Gastroesophageal sphincter (tissue), 4 donors: ENCODE data around the gene TRMT2A. TPM values are rescaled to one million over a fixed set of nuclear protein-coding genes. Genes with fewer than 3 reads are reported as not detected.
A peak's percentile ranks its signal among the peaks of the same experiment; 100 is the strongest.
"Not testable (repeated sequence)": the region's sequence is repeated elsewhere in the genome, so short reads cannot be mapped to it uniquely, and the experiment has no call there.

Experiments used
- ATAC-seq: fragments of 150-250 bp; one replicate; pipeline ENCODE4 v1.9.1; 2016; ENCODE audit warnings: mild to moderate bottlenecking, moderate library complexity
- H3K27ac ChIP-seq, 4 donors: fragments of 200-600 bp; sonication (generic) in 3 of 4; 1 replicate in 3 of 4; 2 replicates in 1 of 4; pipeline ENCODE4 v1.5.1; 2016 to 2019
- H3K27me3 ChIP-seq: fragments of 200-600 bp; sonication (generic); one replicate; pipeline ENCODE4 v1.5.1; 2019
- H3K36me3 ChIP-seq, 2 donors: fragments of 200-600 bp; sonication (generic); one replicate each; pipeline ENCODE4 v1.5.1; 2019; ENCODE audit warnings: control low read depth in 1 of 2
- H3K4me1 ChIP-seq, 3 donors: fragments of 200-600 bp; sonication (generic); 1 replicate in 2 of 3; 2 replicates in 1 of 3; pipeline ENCODE4 v1.5.1; 2016 to 2019; ENCODE audit warnings: control low read depth in 2 of 3
- H3K4me3 ChIP-seq, 2 donors: fragments of 200-600 bp; sonication (generic); one replicate each; pipeline ENCODE4 v1.5.1; 2019; ENCODE audit warnings: mild to moderate bottlenecking in 1 of 2, moderate library complexity in 1 of 2
- H3K9me3 ChIP-seq, 3 donors: fragments of 200-600 bp; sonication (generic); one replicate each; pipeline ENCODE4 v1.5.1; 2017 to 2019; ENCODE audit warnings: control low read depth in 2 of 3
- CTCF ChIP-seq, 4 experiments: fragments of 200-600 bp in 2 of 4; fragments of 450-650 bp in 2 of 4; sonication (generic) in 1 of 4; IDR thresholded peaks; one replicate each; pipeline ENCODE4 v1.5.1; 2017 to 2019; ENCODE audit warnings: antibody characterized with exemption in 4 of 4, mild to moderate bottlenecking in 2 of 4, moderate library complexity in 2 of 4
- EP300 ChIP-seq: sonication (generic); formaldehyde crosslinking; IDR thresholded peaks from one replicate; pipeline ENCODE4 v1.6.1; 2017; ENCODE audit warnings: antibody characterized with exemption, mild to moderate bottlenecking
- POLR2A ChIP-seq, 2 donors: fragments of 450-650 bp; IDR thresholded peaks; one replicate each; pipeline ENCODE4 v1.6.1; 2017; ENCODE audit warnings: antibody characterized with exemption in 2 of 2, mild to moderate bottlenecking in 2 of 2, moderate library complexity in 1 of 2
- POLR2AphosphoS5 ChIP-seq: sonication (generic); formaldehyde crosslinking; IDR thresholded peaks from one replicate; pipeline ENCODE4 v1.6.1; 2017; ENCODE audit warnings: antibody characterized with exemption
- WGBS, 2 donors: methylation state at CpG; one replicate each; pipeline ENCODE4 v1.1.5; 2018; ENCODE audit warnings: low coverage in 1 of 2; 5-methylcytosine and 5-hydroxymethylcytosine counted together
- total RNA-seq, 4 donors: library from RNA; depleted of rRNA; stranded (reverse); fragments of >200 nt; gene quantifications; one replicate each; pipeline ENCODE4 v1.1.0, GENCODE V29; 2016

The TRMT2A gene
- total RNA-seq, 4 donors from 2014 or later, result 24.1 to 57.0 (median 36.3) TPM

GRCh38 chr22:20160041-20160440 is 43.0 kb upstream of the TRMT2A start:
- ATAC-seq, result no peak
- Histone ChIP-seq H3K4me3 (no peak overlapping the region), H3K4me1 (peaks cover 0 to 7% (median 0%) of the 10 kb centered on the region in 3 donors), H3K27ac (no peak overlapping the region), H3K27me3 (peaks cover 29% of the 10 kb centered on the region), H3K36me3 (no peaks in the 10 kb centered on the region), H3K9me3 (no peaks in the 10 kb centered on the region)
- TF ChIP-seq CTCF (IDR thresholded peaks at IDR 0.05), result no peak
- TF ChIP-seq EP300, result no peak
- TF ChIP-seq POLR2A (IDR thresholded peaks at IDR 0.05), result no peak
- TF ChIP-seq POLR2AphosphoS5, result no peak
- 83% methylated on average over 10 of the region's 10 CpGs; no CpG with 5 or more reads in 1 of the 2 donors for WGBS, 2 donors

- not testable (repeated sequence) for H3K4me3 ChIP-seq, H3K36me3 ChIP-seq, ATAC-seq, H3K4me1 ChIP-seq, H3K9me3 ChIP-seq, H3K27ac ChIP-seq
- WGBS, 2 donors, result no CpG with 5 or more reads among the region's 14 CpGs
- H3K27me3 ChIP-seq, result peaks cover 34% of the 10 kb centered on the region
Measured at GRCh38 chr22:20159531-20159930, 42.5 kb upstream of the TRMT2A start.

- Histone ChIP-seq H3K4me1 (peaks cover 0 to 7% (median 0%) of the 10 kb centered on the region in 3 donors), H3K27ac (no peak overlapping the region), H3K4me3 (no peak overlapping the region), H3K36me3 (no peaks in the 10 kb centered on the region), H3K27me3 (peaks cover 38% of the 10 kb centered on the region), H3K9me3 (no peaks in the 10 kb centered on the region)
- ATAC-seq, result no peak
- 20 to 71% methylated on average over 1 of the region's 9 CpGs for WGBS, 2 donors
- no peak for TF ChIP-seq POLR2AphosphoS5
- no peak for TF ChIP-seq CTCF (IDR thresholded peaks at IDR 0.05)
- TF ChIP-seq POLR2A (IDR thresholded peaks at IDR 0.05), result no peak
- TF ChIP-seq EP300, result no peak
Measured at GRCh38 chr22:20159076-20159475, 42.0 kb upstream of the TRMT2A start.

- Histone ChIP-seq H3K27me3 (peaks cover 40% of the 10 kb centered on the region), H3K4me3 (no peak overlapping the region), H3K9me3 (no peaks in the 10 kb centered on the region), H3K27ac (no peak overlapping the region), H3K36me3 (no peaks in the 10 kb centered on the region), H3K4me1 (peaks cover 0 to 7% (median 0%) of the 10 kb centered on the region in 3 donors)
- 33% methylated on average over 3 of the region's 15 CpGs; no CpG with 5 or more reads in 1 of the 2 donors for WGBS, 2 donors
- ATAC-seq, result no peak
- TF ChIP-seq POLR2A (IDR thresholded peaks at IDR 0.05) (no peak), CTCF (IDR thresholded peaks at IDR 0.05) (no peak), EP300 (no peak), POLR2AphosphoS5 (no peak)
Measured at GRCh38 chr22:20158391-20159036, 41.5 kb upstream of the TRMT2A start.

GRCh38 chr22:20157430-20158183 is 40.6 kb upstream of the TRMT2A start:
- Histone ChIP-seq H3K4me3 (no peak overlapping the region), H3K27ac (no peak overlapping the region), H3K4me1 (peaks cover 0 to 7% (median 0%) of the 10 kb centered on the region in 3 donors), H3K36me3 (no peaks in the 10 kb centered on the region), H3K27me3 (peaks cover 40% of the 10 kb centered on the region), H3K9me3 (no peaks in the 10 kb centered on the region)
- 60% methylated on average over 1 of the region's 15 CpGs; no CpG with 5 or more reads in 1 of the 2 donors for WGBS, 2 donors
- peak; percentile 5 for ATAC-seq
- TF ChIP-seq EP300, result no peak
- no peak for TF ChIP-seq POLR2AphosphoS5
- no peak for TF ChIP-seq POLR2A (IDR thresholded peaks at IDR 0.05)
- no peak for TF ChIP-seq CTCF (IDR thresholded peaks at IDR 0.05)
